ENCODE data around the gene CNNM2. TPM values are rescaled to one million over a fixed set of nuclear protein-coding genes. Genes with fewer than 3 reads are reported as not detected.
"Not testable (repeated sequence)": the region's sequence is repeated elsewhere in the genome, so short reads cannot be mapped to it uniquely, and the experiment has no call there.

CNNM2 gene
- total and polyA plus RNA-seq, 2 experiments from 2014 or later: 3.3 to 18.0 TPM

DNA sequence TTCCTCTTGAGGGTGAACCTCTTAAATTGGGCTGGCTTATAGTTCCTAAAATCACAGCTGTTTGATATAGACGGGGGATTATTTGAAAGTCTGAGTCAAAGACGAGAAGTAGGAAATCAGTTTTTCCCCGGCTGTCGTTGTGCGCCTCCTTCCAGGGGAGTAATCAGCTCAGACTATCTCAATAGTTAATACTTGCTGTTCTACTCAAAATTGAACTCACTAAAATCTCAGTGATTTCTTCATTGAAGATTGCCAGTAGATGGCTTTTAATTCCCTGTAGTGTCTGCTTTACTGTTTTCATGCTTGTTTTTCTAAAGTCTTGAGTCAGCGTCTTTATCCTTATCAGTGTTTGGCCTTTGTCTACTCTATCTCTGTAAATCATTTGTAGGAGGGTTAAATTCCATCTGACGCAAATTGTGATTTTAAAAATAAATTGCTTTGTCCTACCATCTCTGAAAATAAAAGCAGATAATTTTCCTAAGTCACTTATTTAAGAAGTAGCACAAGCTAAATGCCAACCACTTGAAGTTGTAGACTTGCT is 47.3 kb downstream of the CNNM2 start:
- Histone ChIP-seq H3K4me1 (ENCODE audit: low read depth) (peaks cover 8% of the 10 kb centered on the region), H3K27me3 (no peaks in the 10 kb centered on the region), H3K9me3 (ENCODE audit: low read depth) (no peaks in the 10 kb centered on the region), H3K4me3 (no peak overlapping the region), H3K36me3 (no peaks in the 10 kb centered on the region), H3K27ac (no peak overlapping the region)
- TF ChIP-seq, protein P1, sequence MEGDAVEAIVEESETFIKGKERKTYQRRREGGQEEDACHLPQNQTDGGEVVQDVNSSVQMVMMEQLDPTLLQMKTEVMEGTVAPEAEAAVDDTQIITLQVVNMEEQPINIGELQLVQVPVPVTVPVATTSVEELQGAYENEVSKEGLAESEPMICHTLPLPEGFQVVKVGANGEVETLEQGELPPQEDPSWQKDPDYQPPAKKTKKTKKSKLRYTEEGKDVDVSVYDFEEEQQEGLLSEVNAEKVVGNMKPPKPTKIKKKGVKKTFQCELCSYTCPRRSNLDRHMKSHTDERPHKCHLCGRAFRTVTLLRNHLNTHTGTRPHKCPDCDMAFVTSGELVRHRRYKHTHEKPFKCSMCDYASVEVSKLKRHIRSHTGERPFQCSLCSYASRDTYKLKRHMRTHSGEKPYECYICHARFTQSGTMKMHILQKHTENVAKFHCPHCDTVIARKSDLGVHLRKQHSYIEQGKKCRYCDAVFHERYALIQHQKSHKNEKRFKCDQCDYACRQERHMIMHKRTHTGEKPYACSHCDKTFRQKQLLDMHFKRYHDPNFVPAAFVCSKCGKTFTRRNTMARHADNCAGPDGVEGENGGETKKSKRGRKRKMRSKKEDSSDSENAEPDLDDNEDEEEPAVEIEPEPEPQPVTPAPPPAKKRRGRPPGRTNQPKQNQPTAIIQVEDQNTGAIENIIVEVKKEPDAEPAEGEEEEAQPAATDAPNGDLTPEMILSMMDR (IDR thresholded peaks at IDR 0.05; ENCODE audit: low read depth, low read length): no peak
- no peak for DNase-seq (ENCODE audit: low read depth in 1 of 2, low spot score in 1 of 2)

DNA sequence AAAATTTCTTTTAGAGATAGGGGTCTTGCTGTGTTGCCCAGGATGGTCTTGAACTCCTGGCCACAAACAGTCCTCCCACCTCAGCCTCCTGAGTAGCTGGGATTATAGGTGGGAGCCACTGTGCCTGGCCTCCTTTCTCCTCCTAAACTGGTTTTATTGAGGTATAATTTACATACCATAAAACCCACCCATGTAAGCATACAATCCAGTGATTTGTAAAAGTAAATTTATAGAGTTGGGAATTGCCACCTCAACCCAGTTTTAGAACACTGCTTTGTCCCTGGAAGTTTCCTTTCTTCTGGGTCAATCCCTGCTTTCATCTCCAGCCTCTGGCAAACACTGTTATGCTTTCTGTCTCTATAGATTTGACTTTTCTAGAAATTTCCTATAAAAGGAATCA is 49.0 kb downstream of the CNNM2 start:
- no peak overlapping the region for H3K27ac ChIP-seq
- H3K4me3 ChIP-seq: no peak overlapping the region
- H3K4me1 ChIP-seq (ENCODE audit: low read depth): peaks cover 8% of the 10 kb centered on the region
- no peaks in the 10 kb centered on the region for H3K9me3 ChIP-seq (ENCODE audit: low read depth)
- TF ChIP-seq, protein P1 (IDR thresholded peaks at IDR 0.05; ENCODE audit: low read depth, low read length): no peak
- no peaks in the 10 kb centered on the region for H3K36me3 ChIP-seq
- DNase-seq (ENCODE audit: low read depth in 1 of 2, low spot score in 1 of 2): no peak
- H3K27me3 ChIP-seq: no peaks in the 10 kb centered on the region

DNA sequence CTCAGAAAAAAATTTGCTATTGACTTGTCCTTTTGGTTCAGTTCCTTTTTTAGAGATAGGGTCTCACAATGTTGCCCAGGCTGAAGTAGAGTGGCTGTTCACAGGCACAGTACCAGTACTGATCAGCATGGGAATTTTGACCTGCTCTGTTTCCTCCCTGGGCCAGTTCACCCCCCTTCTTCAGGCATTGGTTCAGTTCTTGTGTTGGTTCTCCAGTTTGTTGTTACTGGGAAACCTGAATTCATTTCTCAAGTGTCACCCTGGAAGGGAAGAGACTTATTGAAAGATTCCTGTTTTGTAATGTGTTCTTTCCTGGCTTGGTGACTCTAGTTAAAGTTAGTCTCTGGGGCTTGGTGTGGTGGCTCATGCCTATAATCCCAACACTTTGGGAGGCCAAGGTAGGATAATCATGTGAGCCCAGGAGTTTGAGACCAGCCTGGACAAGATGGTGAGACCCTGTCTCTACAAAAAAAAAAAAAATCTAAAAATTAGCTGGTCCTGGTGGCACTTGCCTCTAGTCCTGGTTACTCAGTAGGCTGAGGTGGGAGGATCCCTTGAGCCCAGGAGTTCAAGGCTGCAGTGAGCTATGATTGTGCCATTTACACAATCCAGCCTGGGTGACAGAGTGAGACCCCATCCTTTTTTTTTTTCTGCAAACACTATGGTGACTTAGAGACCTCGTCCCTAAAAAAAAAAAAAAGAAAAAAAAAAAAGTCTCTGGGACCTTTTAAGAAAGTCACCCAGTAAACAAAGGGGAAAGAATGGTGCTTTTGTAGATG is 52.7 kb downstream of the CNNM2 start:
- no peak overlapping the region for H3K4me3 ChIP-seq
- DNase-seq (ENCODE audit: low read depth in 1 of 2, low spot score in 1 of 2): no peak
- H3K9me3 ChIP-seq (ENCODE audit: low read depth): no peaks in the 10 kb centered on the region
- TF ChIP-seq, protein P1 (IDR thresholded peaks at IDR 0.05; ENCODE audit: low read depth, low read length): no peak
- H3K27me3 ChIP-seq: no peaks in the 10 kb centered on the region
- H3K27ac ChIP-seq: no peak overlapping the region
- no peaks in the 10 kb centered on the region for H3K4me1 ChIP-seq (ENCODE audit: low read depth)
- no peaks in the 10 kb centered on the region for H3K36me3 ChIP-seq

DNA sequence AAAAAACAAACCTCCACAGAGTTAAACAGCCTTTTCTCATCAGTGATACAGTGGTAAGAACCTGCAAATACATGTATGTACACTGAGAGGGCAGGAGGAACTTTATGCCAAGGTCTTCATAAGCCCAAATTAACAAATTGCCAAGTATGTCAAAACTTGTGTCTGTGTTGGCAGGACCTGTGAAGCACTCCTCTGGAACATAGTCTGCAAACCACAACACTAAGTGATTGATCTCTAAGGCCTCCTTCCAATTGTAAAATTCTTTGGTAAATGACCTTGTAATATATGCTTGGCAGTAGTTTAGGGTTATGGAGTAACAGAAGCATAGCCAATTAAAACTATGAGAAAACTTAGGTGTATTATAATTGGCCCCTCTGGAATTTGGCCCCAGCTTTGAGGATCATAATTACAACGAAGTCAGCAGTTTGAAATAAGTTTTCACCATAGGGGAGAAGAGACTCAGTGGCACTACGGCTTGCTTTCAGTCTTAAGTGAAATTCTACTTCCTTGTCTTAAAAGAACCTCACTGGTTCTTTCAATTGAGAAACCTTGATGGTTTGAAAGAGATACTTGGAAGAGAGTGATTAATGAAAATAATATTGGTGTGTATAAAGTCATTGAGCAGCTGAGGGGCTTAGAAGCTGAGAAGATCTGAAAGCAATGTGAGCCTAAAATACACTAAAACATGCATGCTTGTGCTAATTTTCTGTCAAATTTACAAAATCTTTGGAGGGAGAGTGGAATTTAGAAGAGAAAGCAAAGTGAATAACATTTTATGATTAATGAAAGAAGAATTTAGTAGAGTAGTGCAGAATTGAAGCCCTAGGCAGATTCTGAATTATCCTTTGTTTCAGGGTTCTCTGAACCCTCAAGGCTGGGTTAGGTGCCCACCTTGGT is 57.6 kb downstream of the CNNM2 start:
- H3K27me3 ChIP-seq: no peaks in the 10 kb centered on the region
- H3K4me3 ChIP-seq: no peak overlapping the region
- H3K36me3 ChIP-seq: no peaks in the 10 kb centered on the region
- no peaks in the 10 kb centered on the region for H3K9me3 ChIP-seq (ENCODE audit: low read depth)
- no peak for DNase-seq (ENCODE audit: low read depth in 1 of 2, low spot score in 1 of 2)
- H3K27ac ChIP-seq: no peak overlapping the region
- TF ChIP-seq, protein P1 (IDR thresholded peaks at IDR 0.05; ENCODE audit: low read depth, low read length): no peak
- no peaks in the 10 kb centered on the region for H3K4me1 ChIP-seq (ENCODE audit: low read depth)

DNA sequence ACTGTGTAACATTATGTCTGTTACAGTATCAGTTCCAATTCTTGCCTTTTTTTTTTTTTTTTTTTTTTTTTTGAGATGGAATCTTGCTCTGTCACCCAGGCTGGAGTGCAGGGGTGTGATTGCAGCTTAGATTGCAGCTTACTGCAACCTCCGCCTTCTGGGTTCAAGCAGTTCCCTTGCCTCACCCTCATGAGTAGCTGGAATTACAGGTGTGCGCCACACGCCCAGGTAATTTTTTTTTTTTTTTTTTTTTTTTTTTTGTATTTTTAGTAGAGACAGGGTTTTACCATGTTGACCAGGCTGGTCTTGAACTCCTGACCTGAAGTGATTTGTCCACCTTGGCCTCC is 58.3 kb downstream of the CNNM2 start:
- not testable (repeated sequence) for H3K4me3 ChIP-seq; H3K4me1 ChIP-seq (ENCODE audit: low read depth); H3K36me3 ChIP-seq; DNase-seq (ENCODE audit: low read depth in 1 of 2, low spot score in 1 of 2); H3K27ac ChIP-seq; H3K9me3 ChIP-seq (ENCODE audit: low read depth); H3K27me3 ChIP-seq

DNA sequence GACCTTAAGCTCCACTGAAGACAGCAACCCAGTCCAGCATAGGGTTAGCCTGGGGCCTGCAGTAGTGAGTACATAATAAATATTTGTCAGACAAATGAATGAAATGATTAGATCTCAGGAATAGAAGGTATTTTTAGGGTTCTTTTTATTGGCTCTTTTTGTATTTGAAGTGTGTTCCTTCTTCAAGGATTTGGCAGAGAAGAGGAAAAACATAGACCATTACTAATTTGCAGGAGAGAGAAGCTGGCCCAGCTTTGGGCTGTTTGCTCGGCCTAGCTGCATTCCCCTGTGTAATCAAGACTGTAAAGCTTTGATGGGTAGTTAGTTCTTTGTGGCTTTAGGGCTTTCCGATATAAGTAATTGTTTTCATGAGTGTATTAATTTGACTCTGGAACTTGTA is 64.2 kb downstream of the CNNM2 start:
- TF ChIP-seq, protein P1 (IDR thresholded peaks at IDR 0.05; ENCODE audit: low read depth, low read length): no peak
- no peaks in the 10 kb centered on the region for H3K9me3 ChIP-seq (ENCODE audit: low read depth)

More for the DNA sequence above, 64.2 kb downstream of the CNNM2 start:
- no peak overlapping the region for H3K27ac ChIP-seq
- no peak overlapping the region for H3K4me3 ChIP-seq
- no peaks in the 10 kb centered on the region for H3K27me3 ChIP-seq
- no peaks in the 10 kb centered on the region for H3K36me3 ChIP-seq
- DNase-seq (ENCODE audit: low read depth in 1 of 2, low spot score in 1 of 2): no peak
- no peaks in the 10 kb centered on the region for H3K4me1 ChIP-seq (ENCODE audit: low read depth)

Data from cardiac muscle cell (in vitro differentiated cells and primary cell).